Smooth muscle cell (in vitro differentiated cells): ENCODE data around the gene ATG101. TPM values are rescaled to one million over a fixed set of nuclear protein-coding genes. Genes with fewer than 3 reads are reported as not detected.

Experiments
- DNase-seq: peaks from one replicate; lab custom pipeline; 2025; ENCODE audit not compliant: unreplicated experiment; lab: John Stamatoyannopoulos, UW
- H2AFZ ChIP-seq: fragments of 200-600 bp; sonication (generic); 2 replicates; pipeline ENCODE4 v1.6.0; 2016; ENCODE audit warnings: antibody characterized with exemption, low read depth, mild to moderate bottlenecking
- H3F3A ChIP-seq: fragments of 200-600 bp; sonication (generic); 2 replicates; pipeline ENCODE4 v1.6.0; 2017; ENCODE audit warnings: antibody characterized with exemption, low read depth
- H3K27ac ChIP-seq: fragments of 200-600 bp; sonication (generic); 2 replicates; pipeline ENCODE4 v1.5.1; 2016; ENCODE audit warnings: low read depth, mild to moderate bottlenecking
- H3K27me3 ChIP-seq: fragments of 200-600 bp; sonication (generic); 2 replicates; pipeline ENCODE4 v1.6.1; 2016; ENCODE audit warnings: low read depth, mild to moderate bottlenecking
- H3K36me3 ChIP-seq: fragments of 200-600 bp; sonication (generic); 2 replicates; pipeline ENCODE4 v1.5.1; 2016; ENCODE audit warnings: low read depth
- H3K4me1 ChIP-seq: fragments of 200-600 bp; sonication (generic); 2 replicates; pipeline ENCODE4 v1.5.1; 2016; ENCODE audit warnings: low read depth
- H3K4me2 ChIP-seq: fragments of 200-600 bp; sonication (generic); 2 replicates; pipeline ENCODE4 v1.6.0; 2016; ENCODE audit warnings: mild to moderate bottlenecking
- H3K4me3 ChIP-seq: fragments of 200-600 bp; sonication (generic); 2 replicates; pipeline ENCODE4 v1.5.1; 2016; ENCODE audit warnings: mild to moderate bottlenecking
- H3K79me2 ChIP-seq: fragments of 200-600 bp; sonication (generic); 2 replicates; pipeline ENCODE4 v1.6.0; 2016; ENCODE audit warnings: low read depth, mild to moderate bottlenecking
- H3K9ac ChIP-seq: fragments of 200-600 bp; sonication (generic); 2 replicates; pipeline ENCODE4 v1.6.0; 2016; ENCODE audit warnings: low read depth
- H3K9me3 ChIP-seq: fragments of 200-600 bp; sonication (generic); replicated peaks from 2 replicates; pipeline ENCODE4 v1.5.1; 2016; ENCODE audit warnings: low read depth
- H4K20me1 ChIP-seq: fragments of 200-600 bp; sonication (generic); 2 replicates; pipeline ENCODE4 v1.6.0; 2016; ENCODE audit warnings: low read depth
- CTCF ChIP-seq: fragments of 200-600 bp; sonication (generic); IDR thresholded peaks from 2 replicates; pipeline ENCODE4 v1.5.1; 2017; ENCODE audit warnings: borderline replicate concordance, mild to moderate bottlenecking, antibody characterized with exemption; ENCODE audit not compliant: insufficient read depth, poor library complexity, severe bottlenecking
- WGBS: methylation state at CpG from one replicate; pipeline ENCODE4 v1.1.7; 2016; ENCODE audit warnings: low lambda C conversion rate; 5-methylcytosine and 5-hydroxymethylcytosine counted together
- polyA plus RNA-seq: library from polyadenylated mRNA; unstranded; fragments of >200 nt; fragmentation: Nextera tagmentation; extraction: Ambion mirVana; gene quantifications from 2 replicates; pipeline ENCODE4 v1.2.1, GENCODE V29; 2016
- total RNA-seq: library from RNA; depleted of rRNA; stranded (reverse); fragments of >200 nt; gene quantifications from 2 replicates; pipeline ENCODE4 v1.2.3, GENCODE V29; 2014

Gene ATG101
- total and polyA plus RNA-seq, 2 experiments from 2014 or later = 73.4 to 114 TPM

- H4K20me1 ChIP-seq = no peaks in the 10 kb centered on the region
- H3F3A ChIP-seq = no peaks in the 10 kb centered on the region
- H3K4me1 ChIP-seq = no peaks in the 10 kb centered on the region
- no peak overlapping the region for H3K9ac ChIP-seq
- no peak overlapping the region for H2AFZ ChIP-seq
- no peak for TF ChIP-seq CTCF
- no peaks in the 10 kb centered on the region for H3K36me3 ChIP-seq
- no peak for DNase-seq
- no peak overlapping the region for H3K27ac ChIP-seq
- H3K9me3 ChIP-seq = no peaks in the 10 kb centered on the region
- no peaks in the 10 kb centered on the region for H3K27me3 ChIP-seq
- H3K79me2 ChIP-seq = no peaks in the 10 kb centered on the region
- WGBS = 70% methylated on average over 4 of the region's 4 CpGs
- H3K4me2 ChIP-seq = no peak overlapping the region
- no peak overlapping the region for H3K4me3 ChIP-seq
Observed at GRCh38 chr12:52122540-52122871, 52.7 kb downstream of the ATG101 start.

GRCh38 chr12:52122904-52123303, 53.1 kb downstream of the ATG101 start:
- Histone ChIP-seq H3K36me3 (no peaks in the 10 kb centered on the region), H3K9me3 (no peaks in the 10 kb centered on the region), H3K4me2 (no peak overlapping the region), H3K27me3 (no peaks in the 10 kb centered on the region), H4K20me1 (no peaks in the 10 kb centered on the region), H3K79me2 (no peaks in the 10 kb centered on the region), H3F3A (no peaks in the 10 kb centered on the region), H3K27ac (no peak overlapping the region), H3K4me3 (no peak overlapping the region), H2AFZ (no peak overlapping the region), H3K9ac (no peak overlapping the region), H3K4me1 (no peaks in the 10 kb centered on the region)
- DNase-seq = no peak
- no peak for TF ChIP-seq CTCF
- WGBS = 90% methylated on average over 7 of the region's 7 CpGs

DNA sequence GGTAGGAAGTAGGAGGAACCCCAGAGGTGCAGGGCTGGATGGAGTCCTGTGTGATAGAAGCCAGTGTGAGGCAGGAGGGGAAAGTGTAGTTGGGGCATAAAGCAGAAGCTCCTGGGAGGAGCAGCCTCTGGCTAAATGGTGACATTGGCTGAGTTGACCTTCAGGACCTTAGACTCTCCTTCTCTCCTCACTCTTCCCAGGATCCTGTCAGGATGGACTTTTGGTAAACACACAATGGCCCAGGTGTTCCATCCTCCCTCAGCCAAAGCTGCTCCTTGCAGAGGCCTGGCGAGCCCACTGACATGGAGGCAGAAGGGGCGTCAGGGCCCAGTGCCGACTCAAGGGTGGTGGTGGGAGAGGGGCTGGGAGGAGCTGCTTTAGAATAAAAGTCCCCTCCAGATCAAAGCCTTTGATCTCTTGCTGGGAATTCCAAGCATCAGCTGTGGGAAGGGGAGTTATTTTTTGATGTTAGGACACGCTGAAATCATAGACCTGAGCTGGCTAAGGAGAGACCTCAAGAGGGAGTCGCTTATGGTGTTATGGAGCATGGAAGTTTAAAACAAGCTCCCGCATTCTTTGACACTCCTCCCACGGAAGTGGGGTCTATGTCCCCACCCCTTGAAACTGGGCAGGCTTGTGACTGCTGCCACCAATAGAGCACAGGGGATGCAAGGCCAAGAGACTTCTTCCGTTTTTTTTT, 53.9 kb downstream of the ATG101 start:
- no peaks in the 10 kb centered on the region for H3K9me3 ChIP-seq
- H3K36me3 ChIP-seq = no peaks in the 10 kb centered on the region
- H4K20me1 ChIP-seq = no peaks in the 10 kb centered on the region
- no peak overlapping the region for H3K4me3 ChIP-seq
- H3K79me2 ChIP-seq = no peaks in the 10 kb centered on the region
- no peaks in the 10 kb centered on the region for H3K27me3 ChIP-seq
- 72% methylated on average over 8 of the region's 8 CpGs for WGBS
- no peaks in the 10 kb centered on the region for H3K4me1 ChIP-seq
- H3K4me2 ChIP-seq = no peak overlapping the region
- no peak for DNase-seq
- no peak overlapping the region for H3K27ac ChIP-seq
- TF ChIP-seq CTCF = no peak
- no peak overlapping the region for H3K9ac ChIP-seq
- no peak overlapping the region for H2AFZ ChIP-seq
- no peaks in the 10 kb centered on the region for H3F3A ChIP-seq

GRCh38 chr12:52125476-52125900, 55.7 kb downstream of the ATG101 start:
- Histone ChIP-seq H2AFZ (no peak overlapping the region), H3K4me3 (no peak overlapping the region), H3K79me2 (no peaks in the 10 kb centered on the region), H3K4me1 (no peaks in the 10 kb centered on the region), H3K4me2 (no peak overlapping the region), H3K27ac (no peak overlapping the region), H3K36me3 (no peaks in the 10 kb centered on the region), H4K20me1 (no peaks in the 10 kb centered on the region), H3K27me3 (no peaks in the 10 kb centered on the region), H3K9ac (no peak overlapping the region), H3F3A (no peaks in the 10 kb centered on the region), H3K9me3 (no peaks in the 10 kb centered on the region)
- DNase-seq = no peak
- WGBS = 63% methylated on average over 3 of the region's 6 CpGs
- no peak for TF ChIP-seq CTCF
